NCI-H526 treated with DMSO at 0.1 percent for 48 hours (cell line): ENCODE measurements around the gene PACSIN2.

Source experiments
- DNase-seq: peaks from one replicate; lab custom pipeline; 2025; lab: John Stamatoyannopoulos, UW

Gene PACSIN2

GRCh38 chr22:42881298-42881697 lies 133.7 kb downstream of the PACSIN2 start:
- DNase-seq = no peak

DNA sequence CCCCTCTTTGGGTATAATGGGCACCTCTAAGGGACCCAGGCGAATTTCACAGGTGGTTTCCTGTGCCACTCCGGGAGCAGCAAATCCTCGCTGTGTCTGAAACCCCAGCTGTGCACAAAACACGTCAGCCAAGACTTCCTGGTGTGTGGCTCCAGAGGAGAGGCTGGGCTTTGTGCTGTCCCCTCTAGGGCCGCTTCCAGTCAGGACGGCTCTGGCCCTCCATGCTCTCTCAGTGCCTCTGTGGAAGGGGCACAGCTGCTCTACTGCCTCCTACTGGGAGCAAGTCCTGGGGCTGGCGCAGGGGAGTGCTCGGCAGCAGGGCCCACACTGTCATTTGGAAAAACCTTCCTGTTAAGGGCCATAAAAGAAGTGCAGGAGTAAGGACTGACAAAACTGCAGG lies 134.1 kb downstream of the PACSIN2 start:
- DNase-seq = no peak

- DNase-seq = no peak
Measured at GRCh38 chr22:42879371-42880021, 135.5 kb downstream of the PACSIN2 start.

- DNase-seq = no peak
Measured at GRCh38 chr22:42878561-42879305, 136.2 kb downstream of the PACSIN2 start.

- DNase-seq = no peak
Measured at GRCh38 chr22:42877597-42878340, 137.2 kb downstream of the PACSIN2 start.

GRCh38 chr22:42877158-42877557 lies 137.8 kb downstream of the PACSIN2 start:
- DNase-seq = no peak

DNA sequence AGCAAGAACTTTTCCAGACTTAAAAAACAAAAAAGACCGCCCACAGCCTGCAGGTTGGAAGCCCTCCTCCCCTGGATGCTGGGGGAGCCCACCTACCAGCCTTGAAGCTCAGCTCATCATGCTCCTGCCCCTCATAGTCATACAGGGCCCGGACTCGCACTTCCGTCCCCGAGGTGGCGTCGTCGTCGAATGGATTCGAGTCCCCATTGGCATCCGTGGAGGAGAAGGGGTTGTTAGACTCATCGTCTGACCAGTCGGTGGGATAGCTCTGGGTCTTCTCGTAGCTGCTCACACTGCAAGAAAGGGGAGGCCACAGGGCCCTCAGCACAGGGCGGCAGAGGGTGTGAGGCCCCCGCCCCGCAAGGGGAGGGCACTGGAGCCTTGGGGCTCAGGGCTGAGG lies 138.9 kb downstream of the PACSIN2 start:
- DNase-seq = no peak

- DNase-seq = no peak
Measured at GRCh38 chr22:42874010-42874409, 140.9 kb downstream of the PACSIN2 start.

- no peak for DNase-seq
Measured at GRCh38 chr22:42873356-42873755, 141.6 kb downstream of the PACSIN2 start.

GRCh38 chr22:42872821-42873220 lies 142.1 kb downstream of the PACSIN2 start:
- no peak for DNase-seq

- no peak for DNase-seq
Measured at GRCh38 chr22:42871146-42872050, 143.6 kb downstream of the PACSIN2 start.

GRCh38 chr22:42869888-42870480 lies 145.0 kb downstream of the PACSIN2 start:
- DNase-seq = no peak

GRCh38 chr22:42869463-42869862 lies 145.5 kb downstream of the PACSIN2 start:
- no peak for DNase-seq

GRCh38 chr22:42868751-42869251 lies 146.1 kb downstream of the PACSIN2 start:
- no peak for DNase-seq

DNA sequence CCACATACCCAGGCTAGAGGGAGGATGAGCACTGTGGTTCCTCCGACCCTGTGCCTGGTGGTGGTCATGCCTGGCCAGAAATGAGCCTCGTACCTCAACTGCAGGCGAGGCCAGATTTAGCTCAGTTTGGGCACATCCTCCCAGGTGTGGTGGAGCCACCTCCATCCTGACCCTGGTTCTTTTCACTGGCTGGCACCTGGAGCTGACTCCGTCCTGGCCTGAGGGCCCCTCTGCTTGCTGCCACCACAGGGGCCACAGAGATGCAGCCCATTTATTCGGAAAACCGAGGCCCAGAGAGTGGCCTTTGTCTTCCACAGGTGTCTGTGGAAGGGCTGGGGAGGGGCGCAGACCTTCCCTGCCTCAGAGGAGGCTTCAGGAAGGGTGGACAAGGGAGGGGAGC lies 148.8 kb downstream of the PACSIN2 start:
- no peak for DNase-seq

DNA sequence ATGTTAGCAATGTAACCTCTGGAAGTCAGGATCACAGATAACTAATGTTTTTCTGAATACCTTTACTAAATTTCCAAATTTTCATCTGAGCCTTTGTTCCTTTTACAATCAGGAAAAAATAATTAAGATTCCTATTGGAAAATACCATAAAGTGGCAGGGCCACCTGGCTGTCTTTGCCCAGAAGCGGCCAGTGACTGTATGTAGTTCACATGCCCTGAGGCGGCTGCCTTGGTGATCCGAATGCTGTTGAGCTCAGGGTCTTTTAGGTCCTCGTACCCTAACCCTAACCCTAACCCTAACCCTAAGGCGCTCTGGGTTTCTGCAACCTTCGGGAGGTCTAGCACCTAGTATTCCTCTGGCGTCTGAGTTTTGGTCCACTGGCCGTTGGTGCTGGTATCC lies 149.4 kb downstream of the PACSIN2 start:
- DNase-seq = no peak

- no peak for DNase-seq
Measured at GRCh38 chr22:42863349-42863961, 151.5 kb downstream of the PACSIN2 start.

GRCh38 chr22:42862045-42862734 lies 152.8 kb downstream of the PACSIN2 start:
- DNase-seq = no peak

- DNase-seq = no peak
Measured at GRCh38 chr22:42860968-42861367, 154.0 kb downstream of the PACSIN2 start.

DNA sequence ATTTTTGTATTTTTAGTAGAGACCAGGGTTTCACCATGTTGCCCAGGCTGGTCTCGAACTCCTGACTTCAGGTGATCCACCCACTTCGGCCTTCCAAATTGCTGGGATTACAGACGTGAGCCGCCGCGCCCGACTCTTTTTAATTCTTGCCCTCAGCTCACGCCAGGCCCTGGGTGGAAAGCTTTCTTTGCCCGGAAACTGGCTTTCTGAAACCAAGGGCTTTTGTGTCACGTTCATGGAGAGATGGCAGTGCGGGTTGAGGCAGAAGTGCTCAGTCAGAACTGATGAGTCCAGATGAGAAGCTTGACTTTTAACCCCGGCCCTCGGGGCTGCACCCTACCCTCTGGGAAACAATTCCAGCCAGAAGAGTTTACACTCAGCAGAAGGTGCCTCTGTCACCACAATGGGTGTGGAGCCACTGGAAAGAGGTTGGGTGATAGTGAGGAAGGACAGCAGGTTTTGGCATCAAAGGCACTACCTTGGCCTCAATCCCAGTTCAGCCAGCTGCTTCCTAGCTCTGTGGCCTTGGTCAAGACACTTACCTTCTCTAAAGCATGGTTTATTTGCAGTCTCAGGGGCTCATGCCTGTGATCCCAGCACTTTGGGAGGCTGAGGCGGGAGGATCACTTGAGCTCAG lies 157.0 kb downstream of the PACSIN2 start:
- DNase-seq = no peak
